ENCODE data around the gene PDE8A.
"Not testable (repeated sequence)": the region's sequence is repeated elsewhere in the genome, so short reads cannot be mapped to it uniquely, and the experiment has no call there.

The PDE8A gene

GRCh38 chr15:85006655-85007054, 25.0 kb downstream of the PDE8A start:
- peak overlapping the region in 4 of 11 experiments; percentile 18 to 58 (median 50); a peak in 6 of 22 replicates for H3K4me2 ChIP-seq
- no peak overlapping the region for H3K4me3 ChIP-seq
- no peak for TF ChIP-seq Cebpa-rat (IDR thresholded peaks at IDR 0.05)
- no peak overlapping the region for H3K9ac ChIP-seq
- no peaks in the 10 kb centered on the region; a peak in 2 of 22 replicates for H3K9me3 ChIP-seq (replicated peaks in 1 of 11)
- no peaks in the 10 kb centered on the region for H3K27me3 ChIP-seq
- peaks cover 68 to 93% (median 79%) of the 10 kb centered on the region in 10 experiments for H3K4me1 ChIP-seq
- 0 out of 22 replicates have a peak, but pooled peaks cover 0 to 3% (median 0%) of the 10 kb centered on the region in 11 experiments for H3K36me3 ChIP-seq
- peaks cover 0 to 72% (median 9%) of the 10 kb centered on the region in 11 experiments; a peak in 11 of 22 replicates for H4K20me1 ChIP-seq
- H3K27ac ChIP-seq = no peak overlapping the region

GRCh38 chr15:85007137-85007536, 25.5 kb downstream of the PDE8A start:
- peaks cover 67 to 89% (median 76%) of the 10 kb centered on the region in 10 experiments for H3K4me1 ChIP-seq
- H3K27me3 ChIP-seq = no peaks in the 10 kb centered on the region
- peaks cover 0 to 72% (median 9%) of the 10 kb centered on the region in 11 experiments; a peak in 11 of 22 replicates for H4K20me1 ChIP-seq
- H3K36me3 ChIP-seq = no peaks in the 10 kb centered on the region
- no peak overlapping the region for H3K4me3 ChIP-seq
- TF ChIP-seq Cebpa-rat (IDR thresholded peaks at IDR 0.05) = no peak
- H3K27ac ChIP-seq = no peak overlapping the region
- no peaks in the 10 kb centered on the region; a peak in 2 of 22 replicates for H3K9me3 ChIP-seq (replicated peaks in 1 of 11)
- H3K4me2 ChIP-seq = peak overlapping the region in 4 of 11 experiments; percentile 18 to 58 (median 50); a peak in 5 of 22 replicates
- no peak overlapping the region for H3K9ac ChIP-seq

- H3K36me3 ChIP-seq = no peaks in the 10 kb centered on the region
- H3K4me1 ChIP-seq = peaks cover 60 to 81% (median 69%) of the 10 kb centered on the region in 10 experiments
- H3K27me3 ChIP-seq = no peaks in the 10 kb centered on the region
- no peak overlapping the region for H3K27ac ChIP-seq
- peaks cover 0 to 68% (median 9%) of the 10 kb centered on the region in 11 experiments; a peak in 11 of 22 replicates for H4K20me1 ChIP-seq
- peak overlapping the region; percentile 45 to 90 (median 67); a peak in 21 of 22 replicates for H3K4me2 ChIP-seq
- H3K4me3 ChIP-seq = no peak overlapping the region
- no peak overlapping the region for H3K9ac ChIP-seq
- H3K9me3 ChIP-seq (replicated peaks in 1 of 11) = no peaks in the 10 kb centered on the region; a peak in 1 of 22 replicates
- TF ChIP-seq Cebpa-rat (IDR thresholded peaks at IDR 0.05) = no peak
These were observed 26.2 kb downstream of the PDE8A start for GRCh38 chr15:85007741-85008397.

- Histone ChIP-seq H3K9me3 (replicated peaks in 1 of 11) (no peaks in the 10 kb centered on the region; a peak in 1 of 22 replicates), H3K27me3 (no peaks in the 10 kb centered on the region), H3K9ac (no peak overlapping the region), H4K20me1 (peaks cover 0 to 60% (median 8%) of the 10 kb centered on the region in 11 experiments; a peak in 11 of 22 replicates), H3K4me1 (peaks cover 53 to 73% (median 61%) of the 10 kb centered on the region in 10 experiments), H3K27ac (peak overlapping the region in 6 of 11 experiments; percentile 34 to 62 (median 44); a peak in 9 of 22 replicates), H3K4me2 (peak overlapping the region; percentile 45 to 90 (median 67)), H3K36me3 (no peaks in the 10 kb centered on the region), H3K4me3 (no peak overlapping the region)
- no peak for TF ChIP-seq Cebpa-rat (IDR thresholded peaks at IDR 0.05)
These were observed 27.0 kb downstream of the PDE8A start for GRCh38 chr15:85008474-85009260.

- peaks cover 45 to 66% (median 53%) of the 10 kb centered on the region in 10 experiments for H3K4me1 ChIP-seq
- no peaks in the 10 kb centered on the region for H3K27me3 ChIP-seq
- H3K9ac ChIP-seq = no peak overlapping the region
- peaks cover 0 to 56% (median under 1%) of the 10 kb centered on the region in 11 experiments; a peak in 10 of 22 replicates for H4K20me1 ChIP-seq
- H3K27ac ChIP-seq = no peak overlapping the region
- no peaks in the 10 kb centered on the region; a peak in 1 of 22 replicates for H3K9me3 ChIP-seq (replicated peaks in 1 of 11)
- H3K4me3 ChIP-seq = no peak overlapping the region
- peak overlapping the region in 8 of 11 experiments; percentile 28 to 83 (median 52); a peak in 10 of 22 replicates for H3K4me2 ChIP-seq
- no peak for TF ChIP-seq Cebpa-rat (IDR thresholded peaks at IDR 0.05)
- no peaks in the 10 kb centered on the region for H3K36me3 ChIP-seq
These were observed 27.8 kb downstream of the PDE8A start for GRCh38 chr15:85009435-85009834.

- peaks cover 0 to 55% (median 0%) of the 10 kb centered on the region in 11 experiments; a peak in 10 of 22 replicates for H4K20me1 ChIP-seq
- no peak overlapping the region for H3K9ac ChIP-seq
- H3K27me3 ChIP-seq = no peaks in the 10 kb centered on the region
- H3K36me3 ChIP-seq = no peaks in the 10 kb centered on the region
- H3K4me2 ChIP-seq = peak overlapping the region; percentile 28 to 83 (median 51); a peak in 21 of 22 replicates
- H3K27ac ChIP-seq = peak overlapping the region in 2 of 11 experiments; percentile 7 to 9; a peak in 1 of 22 replicates
- no peak overlapping the region for H3K4me3 ChIP-seq
- H3K4me1 ChIP-seq = peaks cover 46 to 66% (median 54%) of the 10 kb centered on the region in 10 experiments
- H3K9me3 ChIP-seq (replicated peaks in 1 of 11) = no peaks in the 10 kb centered on the region; a peak in 2 of 22 replicates
- no peak for TF ChIP-seq Cebpa-rat (IDR thresholded peaks at IDR 0.05)
These were observed 28.4 kb downstream of the PDE8A start for GRCh38 chr15:85010071-85010385.

GRCh38 chr15:85010386-85011159, 28.9 kb downstream of the PDE8A start:
- Histone ChIP-seq H3K36me3 (no peaks in the 10 kb centered on the region), H3K4me1 (peaks cover 46 to 65% (median 52%) of the 10 kb centered on the region in 10 experiments), H3K4me2 (peak overlapping the region; percentile 28 to 83 (median 51)), H4K20me1 (peaks cover 0 to 56% (median 0%) of the 10 kb centered on the region in 11 experiments; a peak in 10 of 22 replicates), H3K9ac (peak overlapping the region in 1 of 11 experiments; percentile 40; a peak in 1 of 22 replicates), H3K4me3 (no peak overlapping the region), H3K27ac (peak overlapping the region in 4 of 11 experiments; percentile 0 to 10 (median 8); a peak in 2 of 22 replicates), H3K27me3 (no peaks in the 10 kb centered on the region), H3K9me3 (replicated peaks in 1 of 11) (no peaks in the 10 kb centered on the region; a peak in 2 of 22 replicates)
- TF ChIP-seq Cebpa-rat (IDR thresholded peaks at IDR 0.05) = no peak

- peak overlapping the region in 10 of 11 experiments; percentile 28 to 83 (median 51); a peak in 12 of 22 replicates for H3K4me2 ChIP-seq
- H3K27ac ChIP-seq = peak overlapping the region in 1 of 11 experiments; percentile 0; a peak in 1 of 22 replicates
These were observed 29.5 kb downstream of the PDE8A start for GRCh38 chr15:85011160-85011571.

GRCh38 chr15:85011724-85012123, 30.1 kb downstream of the PDE8A start:
- H3K4me1 ChIP-seq = peaks cover 42 to 58% (median 44%) of the 10 kb centered on the region in 10 experiments

More at GRCh38 chr15:85011160-85011571, 29.5 kb downstream of the PDE8A start:
- no peak for TF ChIP-seq Cebpa-rat (IDR thresholded peaks at IDR 0.05)
- H4K20me1 ChIP-seq = peaks cover 0 to 56% (median 0%) of the 10 kb centered on the region in 11 experiments; a peak in 8 of 22 replicates
- no peaks in the 10 kb centered on the region for H3K36me3 ChIP-seq
- H3K4me1 ChIP-seq = peaks cover 42 to 59% (median 46%) of the 10 kb centered on the region in 10 experiments
- H3K4me3 ChIP-seq = no peak overlapping the region
- no peaks in the 10 kb centered on the region; a peak in 3 of 22 replicates for H3K9me3 ChIP-seq (replicated peaks in 1 of 11)
- no peaks in the 10 kb centered on the region for H3K27me3 ChIP-seq
- H3K9ac ChIP-seq = no peak overlapping the region

More at GRCh38 chr15:85011724-85012123, 30.1 kb downstream of the PDE8A start:
- not testable (repeated sequence) for H3K4me2 ChIP-seq; H3K9ac ChIP-seq; H3K4me3 ChIP-seq; H3K9me3 ChIP-seq (replicated peaks in 1 of 11); H3K27me3 ChIP-seq; H3K27ac ChIP-seq; H3K36me3 ChIP-seq
- H4K20me1 ChIP-seq = peaks cover 0 to 50% (median 0%) of the 10 kb centered on the region in 11 experiments; a peak in 8 of 22 replicates
